Measurements from ENCODE around the gene TCFL5.

TCFL5 gene

DNA sequence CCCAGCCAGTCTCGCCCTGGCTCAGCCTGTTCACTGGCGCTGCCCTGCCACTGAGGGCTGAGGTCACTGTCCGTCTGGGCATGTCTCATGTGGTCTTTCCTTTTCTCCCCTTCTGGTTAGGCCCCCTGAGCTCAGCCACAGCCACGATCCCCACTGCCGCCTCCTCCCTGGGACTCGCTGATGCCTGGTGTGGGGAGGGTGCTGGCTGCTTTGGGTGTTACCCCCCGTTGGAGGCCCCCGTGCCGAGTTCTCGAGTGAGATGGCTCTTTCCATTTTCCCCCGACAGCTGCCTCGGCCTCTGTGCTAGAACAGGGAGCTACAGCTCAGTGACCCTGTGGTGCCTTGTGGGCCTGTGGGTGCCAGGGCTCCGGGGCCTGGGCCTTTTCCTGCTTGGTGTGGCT is 14.9 kb upstream of the TCFL5 start:
- Histone ChIP-seq H4K20me1 (ENCODE audit: insufficient read depth, low read length) (no peaks in the 10 kb centered on the region), H3K9ac (ENCODE audit: low read length) (no peak overlapping the region), H3F3A (ENCODE audit: insufficient read depth, low read length) (no peaks in the 10 kb centered on the region), H3K4me1 (ENCODE audit: low read length) (0 out of 2 replicates have a peak, but pooled peaks cover 5% of the 10 kb centered on the region), H3K9me3 (replicated peaks; ENCODE audit: insufficient read depth, low read length) (no peaks in the 10 kb centered on the region), H3K4me2 (ENCODE audit: low read depth, low read length) (no peak overlapping the region), H3K9me2 (replicated peaks; ENCODE audit: insufficient read depth, low read length) (no peaks in the 10 kb centered on the region), H3K79me2 (ENCODE audit: low read length) (no peaks in the 10 kb centered on the region), H3K4me3 (ENCODE audit: low read length) (no peak overlapping the region), H2AFZ (ENCODE audit: low read length) (no peak overlapping the region), H3K36me3 (replicated peaks; ENCODE audit: insufficient read depth, low read length) (no peaks in the 10 kb centered on the region), H3K27me3 (replicated peaks; ENCODE audit: insufficient read depth, low read length) (peaks cover 9% of the 10 kb centered on the region), H3K27ac (ENCODE audit: low read length) (no peak overlapping the region)
- TF ChIP-seq CTCF (IDR thresholded peaks at IDR 0.05; ENCODE audit: low read length), result no peak
- TF ChIP-seq EZH2 (optimal IDR thresholded peaks at IDR 0.05; ENCODE audit: low read depth, low read length), result no peak
- TF ChIP-seq EZH2phosphoT487 (IDR thresholded peaks at IDR 0.05; ENCODE audit: low read length), result no peak
- no peak for DNase-seq

DNA sequence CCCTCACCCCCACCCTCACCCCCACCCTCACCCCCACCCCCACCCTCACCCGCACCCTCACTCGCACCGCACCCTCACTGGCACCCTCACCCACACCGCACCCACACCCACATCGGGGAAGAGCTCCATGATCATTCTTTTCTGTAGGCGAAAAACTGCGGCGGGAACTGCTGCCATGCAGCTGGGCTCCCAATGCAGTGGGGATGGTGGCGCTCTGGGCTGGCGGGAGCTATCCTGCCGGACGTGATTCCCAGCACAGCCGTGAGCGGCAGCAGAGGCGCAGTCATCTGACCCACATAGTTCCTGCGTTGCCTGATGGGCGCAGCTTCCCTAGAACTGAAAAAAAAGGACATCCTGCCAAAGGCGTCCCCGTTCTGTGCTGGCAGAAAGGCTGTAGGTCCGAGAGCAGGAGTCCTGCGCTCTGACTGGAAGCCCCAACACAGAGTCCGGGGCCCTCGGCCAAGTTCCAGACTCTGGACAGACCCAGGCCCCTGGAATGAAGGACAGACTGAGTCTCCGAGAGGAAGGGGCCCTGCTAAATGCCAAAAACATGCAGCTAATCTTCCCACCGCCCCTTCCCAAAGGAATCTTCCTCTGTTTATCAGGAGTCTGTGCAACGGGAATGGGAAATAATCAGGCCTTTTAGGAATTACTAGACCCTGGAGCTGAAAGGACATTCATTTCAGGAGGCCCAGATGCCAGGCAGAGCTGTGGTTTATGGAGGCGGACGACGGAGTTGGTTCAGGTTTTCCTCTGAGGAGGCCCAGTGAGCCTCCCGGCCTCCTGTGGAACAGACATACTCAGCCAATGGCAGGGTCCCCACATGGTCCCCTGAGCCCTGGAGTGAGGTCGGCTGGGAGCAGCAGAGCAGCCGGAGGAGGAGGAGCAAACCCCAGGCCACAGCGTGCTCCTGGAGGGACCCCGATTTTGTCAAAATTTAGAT is 14.1 kb upstream of the TCFL5 start:
- Histone ChIP-seq H3K27ac (ENCODE audit: low read length) (no peak overlapping the region), H4K20me1 (ENCODE audit: insufficient read depth, low read length) (no peaks in the 10 kb centered on the region), H3K27me3 (replicated peaks; ENCODE audit: insufficient read depth, low read length) (peaks cover 11% of the 10 kb centered on the region), H3K9me2 (replicated peaks; ENCODE audit: insufficient read depth, low read length) (no peaks in the 10 kb centered on the region), H3K4me3 (ENCODE audit: low read length) (no peak overlapping the region), H3K36me3 (replicated peaks; ENCODE audit: insufficient read depth, low read length) (no peaks in the 10 kb centered on the region), H3K4me1 (ENCODE audit: low read length) (0 out of 2 replicates have a peak, but pooled peaks cover 5% of the 10 kb centered on the region), H3K4me2 (ENCODE audit: low read depth, low read length) (no peak overlapping the region), H3F3A (ENCODE audit: insufficient read depth, low read length) (no peaks in the 10 kb centered on the region), H2AFZ (ENCODE audit: low read length) (no peak overlapping the region), H3K79me2 (ENCODE audit: low read length) (no peaks in the 10 kb centered on the region), H3K9ac (ENCODE audit: low read length) (no peak overlapping the region), H3K9me3 (replicated peaks; ENCODE audit: insufficient read depth, low read length) (no peaks in the 10 kb centered on the region)
- TF ChIP-seq EZH2 (optimal IDR thresholded peaks at IDR 0.05; ENCODE audit: low read depth, low read length) (no peak), CTCF (IDR thresholded peaks at IDR 0.05; ENCODE audit: low read length) (no peak), EZH2phosphoT487 (IDR thresholded peaks at IDR 0.05; ENCODE audit: low read length) (no peak)
- DNase-seq, result no peak

DNA sequence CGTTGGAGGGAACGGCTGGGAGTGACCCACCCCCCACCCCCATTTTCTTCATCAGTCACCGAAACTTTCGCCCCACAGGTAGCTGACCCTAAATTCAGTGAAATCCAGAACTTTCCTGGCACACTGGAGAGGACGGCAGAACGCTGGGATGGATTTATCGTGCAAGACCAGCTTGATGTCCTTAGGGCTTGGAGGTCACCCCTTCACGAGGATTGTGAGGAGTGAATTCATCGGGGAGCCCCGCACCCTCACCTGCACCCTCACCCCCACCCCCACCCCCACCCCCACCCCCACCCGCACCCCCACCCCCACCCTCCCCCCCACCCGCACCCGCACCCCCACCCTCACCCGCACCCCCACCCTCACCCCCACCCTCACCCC is 13.3 kb upstream of the TCFL5 start:
- no peak for TF ChIP-seq EZH2phosphoT487 (IDR thresholded peaks at IDR 0.05; ENCODE audit: low read length)
- no peak for TF ChIP-seq CTCF (IDR thresholded peaks at IDR 0.05; ENCODE audit: low read length)
- TF ChIP-seq EZH2 (optimal IDR thresholded peaks at IDR 0.05; ENCODE audit: low read depth, low read length), result no peak
- Histone ChIP-seq H3K79me2 (ENCODE audit: low read length) (no peaks in the 10 kb centered on the region), H4K20me1 (ENCODE audit: insufficient read depth, low read length) (no peaks in the 10 kb centered on the region), H3K9ac (ENCODE audit: low read length) (no peak overlapping the region), H3K4me3 (ENCODE audit: low read length) (no peak overlapping the region), H3K27ac (ENCODE audit: low read length) (no peak overlapping the region), H3K9me3 (replicated peaks; ENCODE audit: insufficient read depth, low read length) (no peaks in the 10 kb centered on the region), H3K4me2 (ENCODE audit: low read depth, low read length) (no peak overlapping the region), H3K4me1 (ENCODE audit: low read length) (0 out of 2 replicates have a peak, but pooled peaks cover 5% of the 10 kb centered on the region), H3F3A (ENCODE audit: insufficient read depth, low read length) (no peaks in the 10 kb centered on the region), H2AFZ (ENCODE audit: low read length) (no peak overlapping the region), H3K27me3 (replicated peaks; ENCODE audit: insufficient read depth, low read length) (peaks cover 15% of the 10 kb centered on the region), H3K36me3 (replicated peaks; ENCODE audit: insufficient read depth, low read length) (no peaks in the 10 kb centered on the region), H3K9me2 (replicated peaks; ENCODE audit: insufficient read depth, low read length) (no peaks in the 10 kb centered on the region)
- no peak for DNase-seq
